ENCODE results near the gene AK4.

GRCh38 chr1:65269612-65270011, 121.6 kb downstream of the AK4 start:
- TF ChIP-seq CTCF (IDR thresholded peaks at IDR 0.05; ENCODE audit: insufficient read depth, low read length, poor library complexity, severe bottlenecking), result no peak
- no peak for TF ChIP-seq EZH2phosphoT487 (conservative IDR thresholded peaks at IDR 0.05; ENCODE audit: low read length)

All from SU-DHL-6 (cell line).